HUES6 (cell line): Measurements from ENCODE around the gene RET.

Source experiments
- H3K27ac ChIP-seq: 2 replicates; pipeline ENCODE4 v1.7.0; 2013; ENCODE audit warnings: low read depth, mild to moderate bottlenecking, low read length, inconsistent platforms
- H3K27me3 ChIP-seq: 2 replicates; pipeline ENCODE4 v1.6.1; 2013; ENCODE audit warnings: low read length; ENCODE audit not compliant: control insufficient read depth, insufficient read depth
- H3K36me3 ChIP-seq: 2 replicates; pipeline ENCODE4 v1.6.1; 2013; ENCODE audit warnings: low read length; ENCODE audit not compliant: control insufficient read depth, insufficient read depth
- H3K4me1 ChIP-seq: 2 replicates; pipeline ENCODE4 v1.6.1; 2013; ENCODE audit warnings: low read length; ENCODE audit not compliant: control insufficient read depth, insufficient read depth
- H3K4me3 ChIP-seq: 2 replicates; pipeline ENCODE4 v1.5.1; 2013; ENCODE audit warnings: low read depth, low read length
- H3K9ac ChIP-seq: one replicate; pipeline ENCODE4 v1.6.1; 2013; ENCODE audit warnings: mild to moderate bottlenecking, low read length
- H3K9me3 ChIP-seq: 2 replicates; pipeline ENCODE4 v1.6.1; 2013; ENCODE audit warnings: low read depth, low read length; ENCODE audit not compliant: control insufficient read depth, insufficient read depth

The RET gene

DNA sequence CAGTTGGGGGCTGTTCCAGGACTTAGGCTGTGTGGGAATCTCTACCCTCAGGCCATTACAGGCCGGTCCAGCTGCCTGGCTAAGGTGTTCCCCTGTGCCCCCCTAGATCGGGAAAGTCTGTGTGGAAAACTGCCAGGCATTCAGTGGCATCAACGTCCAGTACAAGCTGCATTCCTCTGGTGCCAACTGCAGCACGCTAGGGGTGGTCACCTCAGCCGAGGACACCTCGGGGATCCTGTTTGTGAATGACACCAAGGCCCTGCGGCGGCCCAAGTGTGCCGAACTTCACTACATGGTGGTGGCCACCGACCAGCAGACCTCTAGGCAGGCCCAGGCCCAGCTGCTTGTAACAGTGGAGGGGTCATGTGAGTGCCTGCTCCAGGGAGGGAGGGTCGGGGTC is 34.2 kb downstream of the RET start:
- no peak overlapping the region for H3K27ac ChIP-seq
- no peak overlapping the region for H3K4me3 ChIP-seq
- H3K9me3 ChIP-seq = no peaks in the 10 kb centered on the region
- no peaks in the 10 kb centered on the region; the same call in 1 of the 2 replicates for H3K4me1 ChIP-seq
- peaks cover 2% of the 10 kb centered on the region; the same call in 1 of the 2 replicates for H3K36me3 ChIP-seq
- no peak overlapping the region for H3K9ac ChIP-seq
- H3K27me3 ChIP-seq = no peaks in the 10 kb centered on the region

DNA sequence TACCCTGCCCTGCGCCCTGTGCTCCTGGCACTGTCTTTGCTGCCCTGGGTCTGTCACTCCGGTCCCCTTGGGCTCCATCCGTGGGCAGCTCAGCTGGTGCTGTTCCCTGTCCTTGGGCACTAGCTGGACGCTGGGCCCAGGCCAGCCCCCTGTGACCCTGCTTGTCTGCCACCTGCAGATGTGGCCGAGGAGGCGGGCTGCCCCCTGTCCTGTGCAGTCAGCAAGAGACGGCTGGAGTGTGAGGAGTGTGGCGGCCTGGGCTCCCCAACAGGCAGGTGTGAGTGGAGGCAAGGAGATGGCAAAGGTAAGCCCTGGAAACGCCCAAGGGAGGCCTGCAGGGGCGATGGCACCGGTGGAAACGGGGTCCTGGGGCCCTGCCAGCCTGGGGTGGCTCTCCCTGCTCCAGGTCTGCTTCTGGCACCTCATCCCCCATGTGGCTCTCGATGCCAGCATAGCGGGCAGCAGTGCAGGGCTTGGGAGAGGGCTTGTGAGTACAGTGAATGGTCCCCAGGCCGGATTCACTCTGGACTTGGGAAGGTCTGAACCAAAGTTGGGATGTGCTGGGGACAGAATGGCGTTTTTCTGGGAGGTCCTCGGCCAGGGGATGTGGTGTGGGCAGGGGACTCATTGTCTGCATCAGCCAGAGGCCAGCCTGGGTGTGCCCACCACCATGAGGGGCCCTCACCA is 35.2 kb downstream of the RET start:
- H3K4me1 ChIP-seq = no peaks in the 10 kb centered on the region; the same call in 1 of the 2 replicates
- no peak overlapping the region for H3K27ac ChIP-seq
- H3K4me3 ChIP-seq = no peak overlapping the region
- no peak overlapping the region for H3K9ac ChIP-seq
- no peaks in the 10 kb centered on the region for H3K9me3 ChIP-seq
- H3K27me3 ChIP-seq = no peaks in the 10 kb centered on the region
- H3K36me3 ChIP-seq = peaks cover 2% of the 10 kb centered on the region; the same call in 1 of the 2 replicates

DNA sequence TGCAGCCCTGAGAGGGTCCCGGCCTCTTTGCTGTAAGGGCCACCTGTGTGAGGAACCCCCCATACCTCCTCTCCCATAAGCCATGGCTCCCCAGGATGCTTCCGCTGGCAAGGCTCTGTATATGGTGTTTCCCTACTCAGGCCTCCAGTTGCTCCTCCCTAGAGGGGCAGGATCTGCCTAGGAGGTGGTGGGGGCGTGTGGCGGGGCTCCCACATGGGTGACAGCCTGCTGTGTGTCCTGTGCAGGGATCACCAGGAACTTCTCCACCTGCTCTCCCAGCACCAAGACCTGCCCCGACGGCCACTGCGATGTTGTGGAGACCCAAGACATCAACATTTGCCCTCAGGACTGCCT is 35.7 kb downstream of the RET start:
- H3K27ac ChIP-seq = no peak overlapping the region
- no peak overlapping the region for H3K9ac ChIP-seq
- H3K4me1 ChIP-seq = no peaks in the 10 kb centered on the region; the same call in 1 of the 2 replicates
- no peaks in the 10 kb centered on the region for H3K27me3 ChIP-seq
- H3K4me3 ChIP-seq = no peak overlapping the region
- peaks cover 2% of the 10 kb centered on the region; the same call in 1 of the 2 replicates for H3K36me3 ChIP-seq
- no peaks in the 10 kb centered on the region for H3K9me3 ChIP-seq

DNA sequence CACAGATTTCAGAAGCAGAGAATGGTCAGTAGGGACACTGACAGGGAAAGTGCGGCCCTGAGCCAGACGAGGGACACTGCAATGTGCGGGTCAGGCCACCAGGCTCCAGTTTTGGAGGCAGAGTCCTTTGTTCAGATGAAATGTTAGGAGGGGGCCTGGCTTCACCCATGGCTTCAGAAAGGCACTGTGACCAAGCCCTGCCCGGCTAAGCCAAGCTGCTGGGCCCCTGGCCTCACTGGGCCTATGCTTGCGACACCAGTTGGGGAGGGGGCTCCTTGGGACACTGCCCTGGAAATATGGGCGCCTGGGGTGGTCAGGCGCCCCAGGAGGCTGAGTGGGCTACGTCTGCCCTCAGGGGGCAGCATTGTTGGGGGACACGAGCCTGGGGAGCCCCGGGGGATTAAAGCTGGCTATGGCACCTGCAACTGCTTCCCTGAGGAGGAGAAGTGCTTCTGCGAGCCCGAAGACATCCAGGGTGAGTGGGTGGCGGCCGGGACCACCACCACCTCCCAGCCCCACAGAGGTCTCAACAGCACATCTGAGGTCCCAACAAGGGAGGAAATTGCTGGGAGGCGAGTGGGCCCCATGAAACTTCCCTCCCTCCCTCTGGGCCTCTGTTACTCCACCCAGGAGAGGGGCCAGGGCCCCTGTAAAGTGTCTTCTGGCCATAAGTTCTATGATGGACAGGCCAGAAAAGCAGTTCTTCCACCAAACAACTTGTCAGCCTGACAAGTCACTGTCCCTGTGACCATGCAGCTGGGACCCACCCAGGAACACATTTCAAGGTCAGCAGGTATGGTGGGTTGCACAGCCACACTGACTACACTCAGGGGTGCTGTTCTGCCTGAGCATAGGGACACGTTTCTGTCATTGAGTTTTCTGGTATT is 36.6 kb downstream of the RET start:
- Histone ChIP-seq H3K27ac (no peak overlapping the region), H3K27me3 (no peaks in the 10 kb centered on the region), H3K9ac (no peak overlapping the region), H3K4me3 (no peak overlapping the region), H3K9me3 (no peaks in the 10 kb centered on the region), H3K4me1 (no peaks in the 10 kb centered on the region; the same call in 1 of the 2 replicates), H3K36me3 (peaks cover 5% of the 10 kb centered on the region; the same call in 1 of the 2 replicates)

DNA sequence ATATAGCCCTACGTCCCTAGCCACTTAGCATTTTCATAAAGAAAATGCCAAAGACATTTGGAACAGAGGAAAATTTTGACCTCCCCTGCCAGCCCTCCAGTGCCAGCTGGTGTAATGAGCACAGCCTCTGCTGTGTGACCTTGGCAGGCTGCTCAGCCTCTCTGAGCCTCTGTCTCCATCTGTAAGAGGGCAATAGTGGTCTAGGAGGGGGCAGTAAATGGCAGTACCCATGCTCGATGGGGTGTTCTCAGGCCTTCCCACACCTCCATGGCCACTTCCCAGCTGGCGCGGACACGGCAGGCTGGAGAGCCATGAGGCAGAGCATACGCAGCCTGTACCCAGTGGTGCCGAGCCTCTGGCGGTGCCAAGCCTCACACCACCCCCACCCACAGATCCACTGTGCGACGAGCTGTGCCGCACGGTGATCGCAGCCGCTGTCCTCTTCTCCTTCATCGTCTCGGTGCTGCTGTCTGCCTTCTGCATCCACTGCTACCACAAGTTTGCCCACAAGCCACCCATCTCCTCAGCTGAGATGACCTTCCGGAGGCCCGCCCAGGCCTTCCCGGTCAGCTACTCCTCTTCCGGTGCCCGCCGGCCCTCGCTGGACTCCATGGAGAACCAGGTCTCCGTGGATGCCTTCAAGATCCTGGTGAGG is 37.3 kb downstream of the RET start:
- no peak overlapping the region for H3K4me3 ChIP-seq
- no peaks in the 10 kb centered on the region for H3K9me3 ChIP-seq
- H3K9ac ChIP-seq = no peak overlapping the region
- H3K36me3 ChIP-seq = peaks cover 8% of the 10 kb centered on the region; the same call in 1 of the 2 replicates
- no peak overlapping the region for H3K27ac ChIP-seq
- no peaks in the 10 kb centered on the region for H3K27me3 ChIP-seq
- no peaks in the 10 kb centered on the region; the same call in 1 of the 2 replicates for H3K4me1 ChIP-seq

DNA sequence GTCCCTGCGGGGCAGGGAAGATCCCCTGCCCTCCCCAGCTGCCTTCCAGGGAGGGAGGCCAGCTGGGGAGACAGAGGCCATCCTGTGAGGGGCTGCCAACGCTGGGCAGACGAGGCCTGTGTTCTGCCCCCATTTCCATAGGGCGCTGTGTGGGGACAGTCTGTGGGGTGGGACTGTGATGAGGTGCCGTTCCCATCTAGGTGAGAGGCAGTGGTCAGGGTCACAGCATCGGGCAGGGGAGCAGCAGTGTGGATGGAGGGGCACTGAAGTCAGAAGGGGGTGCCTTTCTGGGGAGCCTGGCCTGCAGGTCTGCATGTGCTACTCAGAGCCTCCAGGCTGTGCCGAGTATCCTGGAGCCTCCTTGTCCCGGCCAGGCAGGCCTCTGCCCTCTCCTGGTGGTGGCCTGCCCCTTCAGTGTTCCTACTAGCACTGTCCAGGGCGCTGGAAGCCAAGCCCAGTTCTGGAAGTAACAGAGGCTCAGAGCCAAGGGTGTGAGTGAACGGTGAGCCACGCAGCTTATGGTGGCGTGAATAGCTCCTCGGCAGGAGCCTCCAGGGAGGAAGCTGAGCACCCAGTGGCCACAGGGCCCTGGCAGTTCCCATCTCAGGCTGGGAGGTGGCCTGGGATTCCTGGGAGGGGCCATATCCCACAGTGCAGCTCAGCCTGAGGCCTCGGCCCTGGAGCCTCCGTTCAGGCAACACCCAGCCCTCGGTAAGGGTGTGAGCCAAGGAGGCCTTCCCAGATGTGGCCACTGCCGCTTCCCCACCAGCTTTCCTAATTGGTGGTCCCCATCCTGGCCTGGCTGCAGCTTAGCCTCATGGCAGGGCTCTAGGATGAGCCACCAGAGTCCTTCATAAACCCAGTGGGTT is 38.1 kb downstream of the RET start:
- peaks cover 8% of the 10 kb centered on the region; the same call in 1 of the 2 replicates for H3K36me3 ChIP-seq
- no peaks in the 10 kb centered on the region for H3K27me3 ChIP-seq
- no peak overlapping the region for H3K4me3 ChIP-seq
- no peaks in the 10 kb centered on the region; the same call in 1 of the 2 replicates for H3K4me1 ChIP-seq
- H3K9ac ChIP-seq = no peak overlapping the region
- no peak overlapping the region for H3K27ac ChIP-seq
- no peaks in the 10 kb centered on the region for H3K9me3 ChIP-seq

DNA sequence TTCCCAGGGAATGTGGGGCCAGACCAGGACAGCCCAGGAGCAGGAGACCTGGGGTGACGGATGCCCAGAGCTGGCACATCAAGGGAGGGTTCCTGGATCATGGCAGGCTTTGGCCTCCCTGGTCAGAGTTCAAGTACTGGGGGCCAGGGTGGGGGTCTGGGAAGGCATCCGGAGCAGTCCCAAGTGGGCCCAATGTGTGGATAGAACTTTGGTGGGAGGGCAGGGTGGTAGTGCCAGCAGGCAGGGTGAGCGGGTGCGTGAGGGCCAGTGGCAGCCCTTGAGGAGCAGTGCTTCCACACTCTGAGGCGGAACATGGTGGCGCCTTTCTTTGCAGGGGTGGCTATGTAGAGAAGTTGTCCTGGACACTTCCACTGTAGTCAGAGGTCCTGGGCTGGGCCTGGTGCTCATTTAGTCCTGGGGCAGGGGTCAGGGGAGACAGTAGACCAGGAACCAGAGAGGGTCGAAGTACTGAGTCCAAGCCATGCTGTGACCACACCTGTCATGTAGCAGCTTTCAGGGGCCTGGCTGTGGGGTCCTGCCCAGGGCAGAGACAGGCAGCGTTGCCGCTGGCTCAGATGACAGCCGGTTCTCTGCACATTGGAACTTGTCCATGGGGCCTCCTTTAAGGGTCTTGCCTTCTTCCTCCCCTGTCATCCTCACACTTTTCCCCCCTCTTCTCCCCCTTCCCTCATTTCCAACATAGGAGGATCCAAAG is 39.2 kb downstream of the RET start:
- H3K27ac ChIP-seq = no peak overlapping the region
- no peak overlapping the region for H3K4me3 ChIP-seq
- no peak overlapping the region for H3K9ac ChIP-seq
- no peaks in the 10 kb centered on the region for H3K9me3 ChIP-seq
- H3K4me1 ChIP-seq = no peaks in the 10 kb centered on the region; the same call in 1 of the 2 replicates
- H3K27me3 ChIP-seq = no peaks in the 10 kb centered on the region
- peaks cover 8% of the 10 kb centered on the region; the same call in 1 of the 2 replicates for H3K36me3 ChIP-seq

DNA sequence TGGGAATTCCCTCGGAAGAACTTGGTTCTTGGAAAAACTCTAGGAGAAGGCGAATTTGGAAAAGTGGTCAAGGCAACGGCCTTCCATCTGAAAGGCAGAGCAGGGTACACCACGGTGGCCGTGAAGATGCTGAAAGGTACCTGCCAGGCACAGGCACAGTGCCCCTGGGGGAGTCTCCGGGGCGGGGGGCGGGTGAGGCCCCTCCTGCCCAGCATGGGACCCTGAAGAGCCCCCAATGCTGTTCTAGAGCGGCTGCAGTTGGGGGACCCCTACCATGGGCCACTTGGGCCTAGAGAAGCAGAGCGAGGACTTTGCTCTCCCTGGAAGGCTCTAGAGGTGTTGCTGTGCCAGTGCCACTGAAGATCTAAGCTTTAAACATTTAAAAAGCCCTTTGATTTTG is 39.7 kb downstream of the RET start:
- H3K4me1 ChIP-seq = no peaks in the 10 kb centered on the region
- H3K4me3 ChIP-seq = no peak overlapping the region
- H3K9ac ChIP-seq = no peak overlapping the region
- peaks cover 11% of the 10 kb centered on the region; the same call in 1 of the 2 replicates for H3K36me3 ChIP-seq
- no peaks in the 10 kb centered on the region for H3K9me3 ChIP-seq
- no peaks in the 10 kb centered on the region for H3K27me3 ChIP-seq
- H3K27ac ChIP-seq = no peak overlapping the region

DNA sequence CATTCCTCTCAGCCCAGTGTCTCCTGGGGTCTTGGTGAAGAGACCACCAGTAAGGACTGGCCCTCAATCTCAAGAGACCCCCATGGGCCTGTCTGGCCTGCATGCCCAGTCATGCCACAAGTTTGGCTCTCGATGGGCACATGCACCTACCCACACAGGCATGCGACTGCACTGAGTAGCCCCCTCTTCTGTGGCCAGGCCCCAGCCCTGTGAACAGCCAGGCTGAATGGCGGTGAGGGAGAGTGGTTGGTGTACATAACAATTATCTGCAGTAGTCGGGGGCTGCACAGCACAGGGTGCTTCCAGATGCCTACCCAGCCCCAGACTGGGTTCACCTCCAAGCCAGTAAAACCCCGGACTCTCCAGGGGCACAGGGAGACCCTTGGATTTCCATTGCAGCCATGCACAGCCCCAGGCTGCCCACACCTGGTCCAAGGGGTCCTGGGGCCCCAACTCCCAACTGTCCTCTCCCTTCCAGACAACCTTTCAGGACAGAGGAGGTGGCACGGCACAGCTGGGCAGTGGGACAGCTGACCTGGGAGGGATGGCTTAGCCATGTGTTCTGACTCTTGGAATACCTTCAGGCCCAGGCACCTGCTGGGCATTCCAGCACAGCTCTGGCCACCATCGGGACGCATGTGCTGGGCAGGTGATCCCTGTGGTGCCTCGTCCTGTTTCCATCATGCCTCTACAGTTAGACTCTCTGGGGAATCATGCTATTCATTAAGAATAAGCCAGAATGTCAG is 40.3 kb downstream of the RET start:
- Histone ChIP-seq H3K4me3 (no peak overlapping the region), H3K27ac (no peak overlapping the region), H3K36me3 (peaks cover 13% of the 10 kb centered on the region; the same call in 1 of the 2 replicates), H3K9me3 (no peaks in the 10 kb centered on the region), H3K9ac (no peak overlapping the region), H3K4me1 (no peaks in the 10 kb centered on the region), H3K27me3 (no peaks in the 10 kb centered on the region)
